H1 (cell line): ENCODE measurements around the gene NRIP2. TPM values are rescaled to one million over a fixed set of nuclear protein-coding genes. Genes with fewer than 3 reads are reported as not detected.

ENCODE experiments used
- polyA plus RNA-seq, 7 experiments: library from polyadenylated mRNA; depleted of rRNA in 3 of 7; stranded (reverse) in 5 of 7; unstranded in 2 of 7; fragments of >200 nt in 5 of 7; fragments of 200-250 nt in 2 of 7; gene quantifications; 1 replicate in 5 of 7; 2 replicates in 1 of 7; 4 replicates in 1 of 7; pipeline versions ENCODE4 v1.2.1 to v1.2.3, GENCODE V29; 2011 to 2013; ENCODE audit warnings: missing spikeins in 2 of 7, mixed read lengths in 2 of 7
- total RNA-seq: library from RNA; stranded (reverse); fragmentation: NEBNext Ultra II Directional; extraction: Animal tissue kit (Norgen Biotek cat#: 25700); gene quantifications from 2 replicates; pipeline ENCODE4 v1.2.1, GENCODE V29; 2021
- TF ChIP-seq, protein P1 (sequence below): fragments of 300-600 bp; sonication (generic); IDR thresholded peaks from 2 replicates; pipeline ENCODE4 v1.7.1; 2012; ENCODE audit warnings: low read length, moderate library complexity, mild to moderate bottlenecking, inconsistent platforms; ENCODE audit not compliant: insufficient replicate concordance

Gene NRIP2
- total and polyA plus RNA-seq, 2 of the 8 experiments (the other 6 are each of a cell fraction or from before 2014, with no cell fraction given) = 0.06 TPM; not detected in 1

GRCh38 chr12:2842948-2843347 is 8.1 kb upstream of the NRIP2 start (continued):
- TF ChIP-seq, protein P1, sequence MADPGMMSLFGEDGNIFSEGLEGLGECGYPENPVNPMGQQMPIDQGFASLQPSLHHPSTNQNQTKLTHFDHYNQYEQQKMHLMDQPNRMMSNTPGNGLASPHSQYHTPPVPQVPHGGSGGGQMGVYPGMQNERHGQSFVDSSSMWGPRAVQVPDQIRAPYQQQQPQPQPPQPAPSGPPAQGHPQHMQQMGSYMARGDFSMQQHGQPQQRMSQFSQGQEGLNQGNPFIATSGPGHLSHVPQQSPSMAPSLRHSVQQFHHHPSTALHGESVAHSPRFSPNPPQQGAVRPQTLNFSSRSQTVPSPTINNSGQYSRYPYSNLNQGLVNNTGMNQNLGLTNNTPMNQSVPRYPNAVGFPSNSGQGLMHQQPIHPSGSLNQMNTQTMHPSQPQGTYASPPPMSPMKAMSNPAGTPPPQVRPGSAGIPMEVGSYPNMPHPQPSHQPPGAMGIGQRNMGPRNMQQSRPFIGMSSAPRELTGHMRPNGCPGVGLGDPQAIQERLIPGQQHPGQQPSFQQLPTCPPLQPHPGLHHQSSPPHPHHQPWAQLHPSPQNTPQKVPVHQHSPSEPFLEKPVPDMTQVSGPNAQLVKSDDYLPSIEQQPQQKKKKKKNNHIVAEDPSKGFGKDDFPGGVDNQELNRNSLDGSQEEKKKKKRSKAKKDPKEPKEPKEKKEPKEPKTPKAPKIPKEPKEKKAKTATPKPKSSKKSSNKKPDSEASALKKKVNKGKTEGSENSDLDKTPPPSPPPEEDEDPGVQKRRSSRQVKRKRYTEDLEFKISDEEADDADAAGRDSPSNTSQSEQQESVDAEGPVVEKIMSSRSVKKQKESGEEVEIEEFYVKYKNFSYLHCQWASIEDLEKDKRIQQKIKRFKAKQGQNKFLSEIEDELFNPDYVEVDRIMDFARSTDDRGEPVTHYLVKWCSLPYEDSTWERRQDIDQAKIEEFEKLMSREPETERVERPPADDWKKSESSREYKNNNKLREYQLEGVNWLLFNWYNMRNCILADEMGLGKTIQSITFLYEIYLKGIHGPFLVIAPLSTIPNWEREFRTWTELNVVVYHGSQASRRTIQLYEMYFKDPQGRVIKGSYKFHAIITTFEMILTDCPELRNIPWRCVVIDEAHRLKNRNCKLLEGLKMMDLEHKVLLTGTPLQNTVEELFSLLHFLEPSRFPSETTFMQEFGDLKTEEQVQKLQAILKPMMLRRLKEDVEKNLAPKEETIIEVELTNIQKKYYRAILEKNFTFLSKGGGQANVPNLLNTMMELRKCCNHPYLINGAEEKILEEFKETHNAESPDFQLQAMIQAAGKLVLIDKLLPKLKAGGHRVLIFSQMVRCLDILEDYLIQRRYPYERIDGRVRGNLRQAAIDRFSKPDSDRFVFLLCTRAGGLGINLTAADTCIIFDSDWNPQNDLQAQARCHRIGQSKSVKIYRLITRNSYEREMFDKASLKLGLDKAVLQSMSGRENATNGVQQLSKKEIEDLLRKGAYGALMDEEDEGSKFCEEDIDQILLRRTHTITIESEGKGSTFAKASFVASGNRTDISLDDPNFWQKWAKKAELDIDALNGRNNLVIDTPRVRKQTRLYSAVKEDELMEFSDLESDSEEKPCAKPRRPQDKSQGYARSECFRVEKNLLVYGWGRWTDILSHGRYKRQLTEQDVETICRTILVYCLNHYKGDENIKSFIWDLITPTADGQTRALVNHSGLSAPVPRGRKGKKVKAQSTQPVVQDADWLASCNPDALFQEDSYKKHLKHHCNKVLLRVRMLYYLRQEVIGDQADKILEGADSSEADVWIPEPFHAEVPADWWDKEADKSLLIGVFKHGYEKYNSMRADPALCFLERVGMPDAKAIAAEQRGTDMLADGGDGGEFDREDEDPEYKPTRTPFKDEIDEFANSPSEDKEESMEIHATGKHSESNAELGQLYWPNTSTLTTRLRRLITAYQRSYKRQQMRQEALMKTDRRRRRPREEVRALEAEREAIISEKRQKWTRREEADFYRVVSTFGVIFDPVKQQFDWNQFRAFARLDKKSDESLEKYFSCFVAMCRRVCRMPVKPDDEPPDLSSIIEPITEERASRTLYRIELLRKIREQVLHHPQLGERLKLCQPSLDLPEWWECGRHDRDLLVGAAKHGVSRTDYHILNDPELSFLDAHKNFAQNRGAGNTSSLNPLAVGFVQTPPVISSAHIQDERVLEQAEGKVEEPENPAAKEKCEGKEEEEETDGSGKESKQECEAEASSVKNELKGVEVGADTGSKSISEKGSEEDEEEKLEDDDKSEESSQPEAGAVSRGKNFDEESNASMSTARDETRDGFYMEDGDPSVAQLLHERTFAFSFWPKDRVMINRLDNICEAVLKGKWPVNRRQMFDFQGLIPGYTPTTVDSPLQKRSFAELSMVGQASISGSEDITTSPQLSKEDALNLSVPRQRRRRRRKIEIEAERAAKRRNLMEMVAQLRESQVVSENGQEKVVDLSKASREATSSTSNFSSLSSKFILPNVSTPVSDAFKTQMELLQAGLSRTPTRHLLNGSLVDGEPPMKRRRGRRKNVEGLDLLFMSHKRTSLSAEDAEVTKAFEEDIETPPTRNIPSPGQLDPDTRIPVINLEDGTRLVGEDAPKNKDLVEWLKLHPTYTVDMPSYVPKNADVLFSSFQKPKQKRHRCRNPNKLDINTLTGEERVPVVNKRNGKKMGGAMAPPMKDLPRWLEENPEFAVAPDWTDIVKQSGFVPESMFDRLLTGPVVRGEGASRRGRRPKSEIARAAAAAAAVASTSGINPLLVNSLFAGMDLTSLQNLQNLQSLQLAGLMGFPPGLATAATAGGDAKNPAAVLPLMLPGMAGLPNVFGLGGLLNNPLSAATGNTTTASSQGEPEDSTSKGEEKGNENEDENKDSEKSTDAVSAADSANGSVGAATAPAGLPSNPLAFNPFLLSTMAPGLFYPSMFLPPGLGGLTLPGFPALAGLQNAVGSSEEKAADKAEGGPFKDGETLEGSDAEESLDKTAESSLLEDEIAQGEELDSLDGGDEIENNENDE = no peak
- TF ChIP-seq, all 59 proteins: peak for 0
